GM12878 (cell line): ENCODE data around the gene GLOD5. TPM values are rescaled to one million over a fixed set of nuclear protein-coding genes. Genes with fewer than 3 reads are reported as not detected.

Experiments
- ATAC-seq: fragments of 200-7000 bp; cut with Tn5 transposase; 3 replicates; pipeline ENCODE4 v1.9.1; 2020; ENCODE audit warnings: mild to moderate bottlenecking, moderate library complexity
- BruUV-seq: library from RNA; stranded (reverse); fragments of 400-500 nt; replicated peaks from 2 replicates; lab custom pipeline; 2021; lab: Mats Ljungman, UMichigan
- CTCF ChIA-PET: fragments of 300-600 bp; sonication (Branson Sonifier 250); formaldehyde crosslinking; extraction: SDS; loops from one replicate; lab custom pipeline; 2021; ENCODE audit warnings: inconsistent platforms; lab: Yijun Ruan, JAX
- POLR2A ChIA-PET: fragments of 350-600 bp; formaldehyde crosslinking; extraction: SDS; loops from one replicate; lab custom pipeline; 2021; ENCODE audit warnings: inconsistent platforms; lab: Charles Lee
- RAD21 ChIA-PET: fragments of 300-600 bp; sonication (Branson Sonifier 250); formaldehyde crosslinking; loops from one replicate; lab custom pipeline; 2023; ENCODE audit warnings: antibody characterized with exemption; ENCODE audit not compliant: unreplicated experiment; lab: Charles Lee
- SMC1A ChIA-PET: fragments of 300-600 bp; sonication (Branson Sonifier 250); formaldehyde crosslinking; loops from one replicate; lab custom pipeline; 2023; ENCODE audit not compliant: unreplicated experiment, uncharacterized antibody; lab: Charles Lee
- DNase-seq: peaks from one replicate; pipeline ENCODE4 v3.0.0-alpha.2; 2011; ENCODE audit warnings: low read depth, low spot score
- FAIRE-seq: peaks from 3 replicates; lab custom pipeline; 2011; peaks lifted over from hg19 to GRCh38; lab: Jason Lieb, UNC
- H2AFZ ChIP-seq: 2 replicates; pipeline ENCODE4 v1.6.0; 2011; ENCODE audit warnings: low read depth, low read length, control low read depth; ENCODE audit not compliant: control insufficient read depth
- H3K27ac ChIP-seq: 2 replicates; pipeline ENCODE4 v1.5.1; 2011; ENCODE audit warnings: control low read depth; ENCODE audit not compliant: control insufficient read depth, insufficient read depth
- H3K27me3 ChIP-seq, 2 experiments: replicated peaks in 1 of 2; 2 replicates each; pipeline versions ENCODE4 v1.6.0 to v1.6.1; 2011; ENCODE audit warnings: low read length in 1 of 2; ENCODE audit not compliant: control insufficient read depth in 2 of 2, insufficient read depth in 2 of 2
- H3K36me3 ChIP-seq, 2 experiments: 2 replicates each; pipeline ENCODE4 v1.5.1; 2011; ENCODE audit warnings: low read length in 1 of 2; ENCODE audit not compliant: control insufficient read depth in 2 of 2, insufficient read depth in 2 of 2
- H3K4me1 ChIP-seq: 2 replicates; pipeline ENCODE4 v1.6.1; 2011; ENCODE audit warnings: mild to moderate bottlenecking, low read length, moderate library complexity, mixed read lengths; ENCODE audit not compliant: control insufficient read depth, insufficient read depth
- H3K4me2 ChIP-seq: 2 replicates; pipeline ENCODE4 v1.6.0; 2011; ENCODE audit warnings: control low read depth; ENCODE audit not compliant: control insufficient read depth, insufficient read depth
- H3K4me3 ChIP-seq: fragments of 200-600 bp; sonication (generic); 2 replicates; pipeline ENCODE4 v1.5.1; 2016
- H3K79me2 ChIP-seq: 2 replicates; pipeline ENCODE4 v1.6.0; 2011; ENCODE audit warnings: low read length; ENCODE audit not compliant: control insufficient read depth, insufficient read depth
- H3K9ac ChIP-seq: 2 replicates; pipeline ENCODE4 v1.8.0; 2011; ENCODE audit warnings: low read length, control low read depth, mixed read lengths; ENCODE audit not compliant: control insufficient read depth, insufficient read depth
- H3K9me3 ChIP-seq: replicated peaks from 3 replicates; pipeline ENCODE4 v1.5.1; 2011; ENCODE audit warnings: mild to moderate bottlenecking, low read length; ENCODE audit not compliant: control insufficient read depth, insufficient read depth
- H4K20me1 ChIP-seq: 2 replicates; pipeline ENCODE4 v1.6.0; 2011; ENCODE audit not compliant: control insufficient read depth, insufficient read depth
- ASH2L ChIP-seq: fragments of 300-600, 200-600 bp; sonication (generic); IDR thresholded peaks from 2 replicates; pipeline ENCODE4 v1.6.1; 2017; ENCODE audit warnings: low read depth, mild to moderate bottlenecking, borderline replicate concordance
- BRCA1 ChIP-seq: IDR thresholded peaks from 2 replicates; pipeline ENCODE4 v1.6.1; 2011; ENCODE audit warnings: low read depth, low read length, improper control_type of control experiment
- FOXK2 ChIP-seq: fragments of 450-650 bp; IDR thresholded peaks from 2 replicates; pipeline ENCODE4 v1.6.1; 2017; ENCODE audit warnings: mild to moderate bottlenecking, moderate library complexity
- JUND ChIP-seq: IDR thresholded peaks from 2 replicates; pipeline ENCODE4 v1.6.1; 2012; ENCODE audit warnings: low read depth, mild to moderate bottlenecking, low read length, improper control_type of control experiment, moderate library complexity
- RBBP5 ChIP-seq: fragments of 200-600 bp; sonication (generic); conservative IDR thresholded peaks from 2 replicates; pipeline ENCODE4 v1.6.1; 2016
- WGBS: methylation state at CpG from one replicate; pipeline ENCODE4 v1.1.6; 2016; ENCODE audit warnings: low lambda C conversion rate; ENCODE audit not compliant: insufficient replicate concordance, insufficient coverage; ENCODE audit errors: missing lambda C conversion rate; 5-methylcytosine and 5-hydroxymethylcytosine counted together
- in situ Hi-C: fragments of 300-500 bp; cut with MboI; formaldehyde crosslinking; loops from 9 replicates; pipeline ENCODE4 v1.14.3; 2018; ENCODE audit warnings: mixed read lengths
- intact Hi-C: fragments of 100-400 bp; cut with micrococcal nuclease; formaldehyde crosslinking; loops from one replicate; pipeline ENCODE4 v1.14.2; 2022; ENCODE audit not compliant: unreplicated experiment
- polyA plus RNA-seq, 11 experiments: library from polyadenylated mRNA; depleted of rRNA in 4 of 11; unstranded in 6 of 11; stranded (reverse) in 5 of 11; fragments of >200 nt; fragmentation: Nextera tagmentation in 4 of 11; fragmentation: Illumina TruSeq in 1 of 11; extraction: Ambion mirVana in 4 of 11; extraction: Trizol in 1 of 11; gene quantifications; 1 replicate in 1 of 11; 2 replicates in 10 of 11; pipeline versions ENCODE4 v1.2.1 to v1.2.3, GENCODE V29; 2011 to 2016; ENCODE audit warnings: inconsistent platforms in 2 of 11, missing spikeins in 2 of 11, low read depth in 1 of 11
- total RNA-seq, 4 experiments: library from RNA; depleted of rRNA in 3 of 4; stranded (reverse); fragments of >200 nt in 3 of 4; fragmentation: Illumina TruSeq in 1 of 4; extraction: Trizol in 1 of 4; gene quantifications; 2 replicates each; pipeline versions ENCODE4 v1.2.1 to v1.2.3, GENCODE V29; 2013 to 2021
- TF ChIP-seq, protein P1 (sequence below): fragments of 450-650 bp; IDR thresholded peaks from 2 replicates; pipeline ENCODE4 v1.6.1; 2016; ENCODE audit warnings: mild to moderate bottlenecking
- TF ChIP-seq, protein P2 (sequence below): IDR thresholded peaks from 2 replicates; pipeline ENCODE4 v1.6.1; 2012; ENCODE audit warnings: low read depth, low read length, improper control_type of control experiment

GLOD5 gene
- total and polyA plus RNA-seq, 10 of the 15 experiments (the other 5 are each of a cell fraction or from before 2014, with no cell fraction given), result not detected

DNA sequence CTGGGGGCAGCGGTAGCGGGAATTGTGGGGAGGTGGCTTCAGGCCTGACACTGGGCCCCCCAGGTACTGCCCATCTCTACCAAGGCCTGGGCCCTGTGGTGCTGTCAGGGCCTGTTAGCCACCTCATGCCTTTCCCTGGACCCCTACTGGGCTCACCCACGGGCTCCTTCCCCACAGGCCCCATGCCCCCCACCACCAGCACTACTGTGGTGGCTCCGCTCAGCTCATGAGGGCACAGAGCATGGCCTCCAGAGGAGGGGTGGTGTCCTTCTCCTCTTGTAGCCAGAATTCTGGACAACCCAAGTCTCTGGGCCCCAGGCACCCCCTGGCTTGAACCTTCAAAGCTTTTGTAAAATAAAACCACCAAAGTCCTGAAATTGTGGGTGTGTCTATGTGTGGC, 32.4 kb downstream of the GLOD5 start:
- Histone ChIP-seq H3K79me2 (no peaks in the 10 kb centered on the region), H3K27ac (no peak overlapping the region), H3K4me2 (no peak overlapping the region), H3K27me3 (no peaks in the 10 kb centered on the region), H3K9me3 (no peaks in the 10 kb centered on the region), H3K9ac (no peak overlapping the region), H2AFZ (no peak overlapping the region), H3K4me1 (no peaks in the 10 kb centered on the region), H3K36me3 (no peaks in the 10 kb centered on the region), H4K20me1 (no peaks in the 10 kb centered on the region), H3K4me3 (no peak overlapping the region)
- TF ChIP-seq BRCA1 (no peak), JUND (no peak), ASH2L (no peak), RBBP5 (no peak), FOXK2 (no peak)
- TF ChIP-seq, protein P1, sequence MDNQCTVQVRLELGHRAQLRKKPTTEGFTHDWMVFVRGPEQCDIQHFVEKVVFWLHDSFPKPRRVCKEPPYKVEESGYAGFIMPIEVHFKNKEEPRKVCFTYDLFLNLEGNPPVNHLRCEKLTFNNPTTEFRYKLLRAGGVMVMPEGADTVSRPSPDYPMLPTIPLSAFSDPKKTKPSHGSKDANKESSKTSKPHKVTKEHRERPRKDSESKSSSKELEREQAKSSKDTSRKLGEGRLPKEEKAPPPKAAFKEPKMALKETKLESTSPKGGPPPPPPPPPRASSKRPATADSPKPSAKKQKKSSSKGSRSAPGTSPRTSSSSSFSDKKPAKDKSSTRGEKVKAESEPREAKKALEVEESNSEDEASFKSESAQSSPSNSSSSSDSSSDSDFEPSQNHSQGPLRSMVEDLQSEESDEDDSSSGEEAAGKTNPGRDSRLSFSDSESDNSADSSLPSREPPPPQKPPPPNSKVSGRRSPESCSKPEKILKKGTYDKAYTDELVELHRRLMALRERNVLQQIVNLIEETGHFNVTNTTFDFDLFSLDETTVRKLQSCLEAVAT, result no peak
- TF ChIP-seq, protein P2, sequence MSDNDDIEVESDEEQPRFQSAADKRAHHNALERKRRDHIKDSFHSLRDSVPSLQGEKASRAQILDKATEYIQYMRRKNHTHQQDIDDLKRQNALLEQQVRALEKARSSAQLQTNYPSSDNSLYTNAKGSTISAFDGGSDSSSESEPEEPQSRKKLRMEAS, result no peak
- no peak for FAIRE-seq
- CTCF ChIA-PET, result no interaction called here
- WGBS, result 43% methylated on average over 3 of the region's 4 CpGs
- BruUV-seq, result no TSS peak
- SMC1A ChIA-PET, result no interaction called here
- in situ Hi-C loops (loop anchor here (5.0 kb wide), 1 partner anchor 33 kb away; the partner anchor contains the start of gene ERAS), intact Hi-C loops (no loop called here)
- no peak for DNase-seq
- POLR2A ChIA-PET, result no interaction called here
- RAD21 ChIA-PET, result no interaction called here
- ATAC-seq, result no peak
